ENCODE data around the gene ANXA4. TPM values are rescaled to one million over a fixed set of nuclear protein-coding genes. Genes with fewer than 3 reads are reported as not detected.

ANXA4 gene
- total RNA-seq, 1 donor from 2014 or later, result 30.6 TPM

- Histone ChIP-seq H3K4me1 (peaks cover 26% of the 10 kb centered on the region), H3K9me3 (replicated peaks) (no peaks in the 10 kb centered on the region), H3K4me3 (no peak overlapping the region), H3K27ac (replicated peaks) (no peak overlapping the region), H3K36me3 (no peaks in the 10 kb centered on the region), H3K27me3 (ENCODE audit: low read depth) (no peaks in the 10 kb centered on the region)
- TF ChIP-seq CTCF (IDR thresholded peaks at IDR 0.05; ENCODE audit: borderline replicate concordance), result no peak
- no peak for DNase-seq
- intact Hi-C loops (cut with micrococcal nuclease), result no loop called here
Observed at GRCh38 chr2:69796174-69796573, 54.2 kb downstream of the ANXA4 start.

GRCh38 chr2:69797235-69797634 lies 55.3 kb downstream of the ANXA4 start:
- no peak overlapping the region for H3K4me3 ChIP-seq
- peaks cover 22% of the 10 kb centered on the region for H3K4me1 ChIP-seq
- no peaks in the 10 kb centered on the region for H3K9me3 ChIP-seq (replicated peaks)
- intact Hi-C loops (cut with micrococcal nuclease), result no loop called here
- DNase-seq, result no peak
- no peak for TF ChIP-seq CTCF (IDR thresholded peaks at IDR 0.05; ENCODE audit: borderline replicate concordance)
- H3K27ac ChIP-seq (replicated peaks), result no peak overlapping the region
- no peaks in the 10 kb centered on the region for H3K27me3 ChIP-seq (ENCODE audit: low read depth)
- H3K36me3 ChIP-seq, result no peaks in the 10 kb centered on the region

- Histone ChIP-seq H3K36me3 (no peaks in the 10 kb centered on the region), H3K9me3 (replicated peaks) (no peaks in the 10 kb centered on the region), H3K27me3 (ENCODE audit: low read depth) (no peaks in the 10 kb centered on the region), H3K27ac (replicated peaks) (peak overlapping the region; percentile 47), H3K4me1 (peaks cover 22% of the 10 kb centered on the region), H3K4me3 (peak overlapping the region; percentile 50)
- no peak for DNase-seq
- intact Hi-C loops (cut with micrococcal nuclease), result no loop called here
- no peak for TF ChIP-seq CTCF (IDR thresholded peaks at IDR 0.05; ENCODE audit: borderline replicate concordance)
Observed at GRCh38 chr2:69797836-69798289, 55.9 kb downstream of the ANXA4 start.

GRCh38 chr2:69798290-69798908 lies 56.5 kb downstream of the ANXA4 start:
- no peaks in the 10 kb centered on the region for H3K27me3 ChIP-seq (ENCODE audit: low read depth)
- H3K36me3 ChIP-seq, result no peaks in the 10 kb centered on the region
- peaks cover 22% of the 10 kb centered on the region for H3K4me1 ChIP-seq
- H3K4me3 ChIP-seq, result peak overlapping the region; percentile 50
- H3K27ac ChIP-seq (replicated peaks), result peak overlapping the region; percentile 47
- H3K9me3 ChIP-seq (replicated peaks), result no peaks in the 10 kb centered on the region
- intact Hi-C loops (cut with micrococcal nuclease), result no loop called here
- DNase-seq, result peak; percentile 16
- no peak for TF ChIP-seq CTCF (IDR thresholded peaks at IDR 0.05; ENCODE audit: borderline replicate concordance)

- Histone ChIP-seq H3K27ac (replicated peaks) (peak overlapping the region; percentile 47), H3K36me3 (no peaks in the 10 kb centered on the region), H3K4me3 (peak overlapping the region; percentile 50), H3K9me3 (replicated peaks) (no peaks in the 10 kb centered on the region), H3K27me3 (ENCODE audit: low read depth) (no peaks in the 10 kb centered on the region), H3K4me1 (peaks cover 22% of the 10 kb centered on the region)
- intact Hi-C loops (cut with micrococcal nuclease), result no loop called here
- TF ChIP-seq CTCF (IDR thresholded peaks at IDR 0.05; ENCODE audit: borderline replicate concordance), result no peak
- no peak for DNase-seq
Observed at GRCh38 chr2:69798909-69799526, 57.1 kb downstream of the ANXA4 start.

Data from left ventricle myocardium inferior (tissue), 1 donor.